Astrocyte (in vitro differentiated cells and primary cell): ENCODE data around the gene EEF1AKMT3. TPM values are rescaled to one million over a fixed set of nuclear protein-coding genes. Genes with fewer than 3 reads are reported as not detected.

Source experiments
- DNase-seq: peaks from one replicate; pipeline ENCODE4 v3.0.0-alpha.2; 2010; ENCODE audit warnings: low read depth
- FAIRE-seq: peaks from 2 replicates; lab custom pipeline; 2011; peaks lifted over from hg19 to GRCh38; lab: Jason Lieb, UNC
- H2AFZ ChIP-seq: 2 replicates; pipeline ENCODE4 v1.6.0; 2012; ENCODE audit warnings: low read depth, low read length, inconsistent platforms
- H3K27ac ChIP-seq: 2 replicates; pipeline ENCODE4 v1.5.1; 2011; ENCODE audit warnings: low read depth, low read length, inconsistent platforms
- H3K27me3 ChIP-seq: 2 replicates; pipeline ENCODE4 v1.6.0; 2011; ENCODE audit warnings: low read length, inconsistent platforms; ENCODE audit not compliant: insufficient read depth
- H3K36me3 ChIP-seq: 2 replicates; pipeline ENCODE4 v1.5.1; 2011; ENCODE audit warnings: low read length, inconsistent platforms; ENCODE audit not compliant: insufficient read depth
- H3K4me1 ChIP-seq: 2 replicates; pipeline ENCODE4 v1.5.1; 2011; ENCODE audit warnings: low read length, inconsistent platforms; ENCODE audit not compliant: insufficient read depth
- H3K4me2 ChIP-seq: 2 replicates; pipeline ENCODE4 v1.6.0; 2012; ENCODE audit warnings: low read length, inconsistent platforms
- H3K4me3 ChIP-seq: 2 replicates; pipeline ENCODE4 v1.5.1; 2011; ENCODE audit warnings: low read depth, mild to moderate bottlenecking, low read length, inconsistent platforms; ENCODE audit not compliant: insufficient read depth
- H3K79me2 ChIP-seq: 2 replicates; pipeline ENCODE4 v1.6.0; 2012; ENCODE audit warnings: mild to moderate bottlenecking, low read length, inconsistent platforms; ENCODE audit not compliant: insufficient read depth
- H3K9ac ChIP-seq: 2 replicates; pipeline ENCODE4 v1.6.0; 2012; ENCODE audit warnings: mild to moderate bottlenecking, low read length, inconsistent platforms
- H3K9me3 ChIP-seq: 2 replicates; pipeline ENCODE4 v1.5.1; 2012; ENCODE audit warnings: low read depth, mild to moderate bottlenecking, low read length, inconsistent platforms; ENCODE audit not compliant: insufficient read depth
- H4K20me1 ChIP-seq: 2 replicates; pipeline ENCODE4 v1.6.0; 2012; ENCODE audit warnings: low read length, inconsistent platforms; ENCODE audit not compliant: insufficient read depth
- H3K27ac Mint-ChIP-seq: one replicate; pipeline ENCODE4 v1.8.0; 2021; ENCODE audit warnings: mild to moderate bottlenecking, mixed read lengths; ENCODE audit not compliant: unreplicated experiment
- H3K27me3 Mint-ChIP-seq: one replicate; pipeline ENCODE4 v1.8.0; 2021; ENCODE audit warnings: low read depth, mixed read lengths; ENCODE audit not compliant: unreplicated experiment
- H3K36me3 Mint-ChIP-seq: one replicate; pipeline ENCODE4 v1.8.0; 2021; ENCODE audit warnings: low read depth, mixed read lengths; ENCODE audit not compliant: unreplicated experiment
- H3K4me1 Mint-ChIP-seq: one replicate; pipeline ENCODE4 v1.8.0; 2021; ENCODE audit warnings: low read depth, mixed read lengths; ENCODE audit not compliant: unreplicated experiment
- H3K4me3 Mint-ChIP-seq: one replicate; pipeline ENCODE4 v1.8.0; 2021; ENCODE audit warnings: mild to moderate bottlenecking, moderate library complexity, mixed read lengths; ENCODE audit not compliant: unreplicated experiment
- H3K9me3 Mint-ChIP-seq: one replicate; pipeline ENCODE4 v1.8.0; 2021; ENCODE audit warnings: mild to moderate bottlenecking, mixed read lengths; ENCODE audit not compliant: unreplicated experiment
- EZH2 ChIP-seq: IDR thresholded peaks from 2 replicates; pipeline ENCODE4 v1.6.1; 2012; ENCODE audit warnings: mild to moderate bottlenecking, low read length, inconsistent platforms; ENCODE audit not compliant: insufficient read depth
- total RNA-seq: library from RNA; stranded (reverse); gene quantifications from 2 replicates; pipeline ENCODE4 v1.2.1, GENCODE V29; 2021
- TF ChIP-seq, protein P1 (sequence below): IDR thresholded peaks from 2 replicates; pipeline ENCODE4 v1.5.1; 2011; ENCODE audit warnings: low read depth, mild to moderate bottlenecking, inconsistent platforms, low read length, moderate library complexity; ENCODE audit not compliant: insufficient read depth

The EEF1AKMT3 gene
- total RNA-seq, 1 donor from 2014 or later, result 8.1 TPM

DNA sequence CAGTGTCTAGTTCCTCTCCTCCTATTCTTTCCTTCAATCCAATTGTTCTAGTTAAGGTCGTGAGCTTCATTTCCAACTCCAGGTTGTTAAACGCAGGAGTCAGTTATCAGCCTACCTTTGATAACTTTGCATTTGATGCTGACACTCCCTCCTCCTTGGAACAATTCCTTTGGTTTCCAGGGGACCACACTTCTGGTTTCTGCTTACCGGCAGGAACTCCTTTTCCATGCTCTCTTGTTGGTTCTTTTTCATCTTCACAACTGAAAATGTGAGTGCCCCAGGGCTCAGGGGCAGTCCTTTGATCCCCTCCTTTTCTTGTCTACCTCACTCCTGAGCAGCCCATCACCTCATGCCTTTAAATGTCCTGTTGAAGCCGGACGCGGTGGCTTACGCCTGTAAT lies 5.0 kb downstream of the EEF1AKMT3 start:
- Mint-ChIP-seq H3K9me3 (no peaks in the 10 kb centered on the region), H3K4me1 (peaks cover 6% of the 10 kb centered on the region), H3K36me3 (peaks cover 15% of the 10 kb centered on the region), H3K27ac (no peak overlapping the region), H3K4me3 (no peak overlapping the region), H3K27me3 (no peaks in the 10 kb centered on the region)
- Histone ChIP-seq H3K27me3 (no peaks in the 10 kb centered on the region), H3K4me1 (no peaks in the 10 kb centered on the region), H3K9me3 (no peaks in the 10 kb centered on the region), H3K36me3 (peaks cover 7% of the 10 kb centered on the region), H3K27ac (no peak overlapping the region), H3K79me2 (peaks cover 6% of the 10 kb centered on the region), H3K9ac (no peak overlapping the region), H3K4me3 (no peak overlapping the region), H2AFZ (no peak overlapping the region), H3K4me2 (no peak overlapping the region), H4K20me1 (peaks cover 5% of the 10 kb centered on the region)
- TF ChIP-seq, protein P1, sequence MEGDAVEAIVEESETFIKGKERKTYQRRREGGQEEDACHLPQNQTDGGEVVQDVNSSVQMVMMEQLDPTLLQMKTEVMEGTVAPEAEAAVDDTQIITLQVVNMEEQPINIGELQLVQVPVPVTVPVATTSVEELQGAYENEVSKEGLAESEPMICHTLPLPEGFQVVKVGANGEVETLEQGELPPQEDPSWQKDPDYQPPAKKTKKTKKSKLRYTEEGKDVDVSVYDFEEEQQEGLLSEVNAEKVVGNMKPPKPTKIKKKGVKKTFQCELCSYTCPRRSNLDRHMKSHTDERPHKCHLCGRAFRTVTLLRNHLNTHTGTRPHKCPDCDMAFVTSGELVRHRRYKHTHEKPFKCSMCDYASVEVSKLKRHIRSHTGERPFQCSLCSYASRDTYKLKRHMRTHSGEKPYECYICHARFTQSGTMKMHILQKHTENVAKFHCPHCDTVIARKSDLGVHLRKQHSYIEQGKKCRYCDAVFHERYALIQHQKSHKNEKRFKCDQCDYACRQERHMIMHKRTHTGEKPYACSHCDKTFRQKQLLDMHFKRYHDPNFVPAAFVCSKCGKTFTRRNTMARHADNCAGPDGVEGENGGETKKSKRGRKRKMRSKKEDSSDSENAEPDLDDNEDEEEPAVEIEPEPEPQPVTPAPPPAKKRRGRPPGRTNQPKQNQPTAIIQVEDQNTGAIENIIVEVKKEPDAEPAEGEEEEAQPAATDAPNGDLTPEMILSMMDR, result no peak
- TF ChIP-seq EZH2, result no peak
- FAIRE-seq (no peak), DNase-seq (no peak)

DNA sequence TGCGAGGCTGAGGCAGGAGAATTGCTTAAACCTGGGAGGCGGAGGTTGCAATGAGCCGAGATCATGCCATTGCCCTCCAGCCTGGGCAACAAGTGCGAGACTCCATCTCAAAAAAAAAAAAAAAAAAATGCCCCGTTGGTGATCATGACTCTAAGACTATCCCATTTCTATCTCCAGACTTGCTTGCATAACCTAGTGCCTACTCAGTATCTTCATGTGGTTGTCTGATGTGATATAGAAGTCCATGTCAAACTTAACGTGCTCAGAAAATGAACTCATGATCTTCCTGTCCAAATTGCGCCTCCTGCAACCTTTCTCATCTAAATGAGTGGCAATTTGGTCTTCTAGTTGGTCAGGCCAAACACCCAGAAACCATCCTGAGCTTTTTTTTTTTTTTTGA lies 5.5 kb downstream of the EEF1AKMT3 start:
- no peak overlapping the region for H3K27ac Mint-ChIP-seq
- H3K36me3 ChIP-seq, result peaks cover 7% of the 10 kb centered on the region
- no peak for FAIRE-seq

DNA sequence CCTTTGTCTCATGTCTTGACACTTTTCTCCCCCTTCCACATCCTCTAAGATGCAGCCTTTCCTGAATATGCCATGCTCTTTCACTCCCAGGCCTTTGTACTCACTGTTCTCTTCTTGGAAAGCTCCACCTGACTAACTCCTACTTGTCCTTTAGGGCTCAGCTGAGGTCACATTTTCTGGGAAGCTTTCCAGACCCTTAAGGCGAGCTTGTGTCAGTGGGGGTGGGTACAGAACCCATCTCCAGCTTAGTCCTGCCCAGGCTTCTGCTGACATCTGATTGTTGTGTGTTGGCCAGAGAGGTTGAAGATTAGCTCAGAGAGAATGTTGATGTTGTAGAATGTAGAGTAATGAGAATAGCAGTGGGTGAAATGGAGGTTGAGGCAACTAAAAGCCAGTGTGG lies 7.3 kb downstream of the EEF1AKMT3 start:
- no peak overlapping the region for H3K4me3 ChIP-seq
- no peaks in the 10 kb centered on the region for H3K27me3 Mint-ChIP-seq
- H3K9me3 Mint-ChIP-seq, result no peaks in the 10 kb centered on the region
- H3K9ac ChIP-seq, result no peak overlapping the region
- H3K36me3 Mint-ChIP-seq, result peaks cover 12% of the 10 kb centered on the region
- FAIRE-seq, result no peak
- peaks cover 18% of the 10 kb centered on the region for H3K79me2 ChIP-seq
- H2AFZ ChIP-seq, result no peak overlapping the region
- peaks cover 4% of the 10 kb centered on the region for H3K4me1 ChIP-seq
- no peak overlapping the region for H3K4me2 ChIP-seq
- peaks cover 5% of the 10 kb centered on the region for H3K4me1 Mint-ChIP-seq
- H4K20me1 ChIP-seq, result peaks cover 5% of the 10 kb centered on the region
- TF ChIP-seq, protein P1, result no peak
- TF ChIP-seq EZH2, result no peak
- peaks cover 7% of the 10 kb centered on the region for H3K36me3 ChIP-seq
- H3K4me3 Mint-ChIP-seq, result no peak overlapping the region
- H3K27ac Mint-ChIP-seq, result no peak overlapping the region
- no peak overlapping the region for H3K27ac ChIP-seq
- DNase-seq, result no peak
- H3K27me3 ChIP-seq, result no peaks in the 10 kb centered on the region
- H3K9me3 ChIP-seq, result no peaks in the 10 kb centered on the region

More for the DNA sequence above, 5.5 kb downstream of the EEF1AKMT3 start:
- TF ChIP-seq, protein P1, result no peak
- no peak for TF ChIP-seq EZH2
- H3K4me1 ChIP-seq, result no peaks in the 10 kb centered on the region
- peaks cover 5% of the 10 kb centered on the region for H4K20me1 ChIP-seq
- DNase-seq, result no peak
- H3K4me2 ChIP-seq, result no peak overlapping the region
- no peak overlapping the region for H3K9ac ChIP-seq
- H3K27ac ChIP-seq, result no peak overlapping the region
- no peaks in the 10 kb centered on the region for H3K27me3 ChIP-seq
- H3K79me2 ChIP-seq, result peaks cover 9% of the 10 kb centered on the region
- H3K4me3 Mint-ChIP-seq, result no peak overlapping the region
- H2AFZ ChIP-seq, result no peak overlapping the region
- H3K27me3 Mint-ChIP-seq, result no peaks in the 10 kb centered on the region
- H3K4me1 Mint-ChIP-seq, result peaks cover 4% of the 10 kb centered on the region
- no peaks in the 10 kb centered on the region for H3K9me3 Mint-ChIP-seq
- peaks cover 15% of the 10 kb centered on the region for H3K36me3 Mint-ChIP-seq
- H3K9me3 ChIP-seq, result no peaks in the 10 kb centered on the region
- no peak overlapping the region for H3K4me3 ChIP-seq
